ENCODE data around the gene LRRC1.
"Not testable (repeated sequence)": the region's sequence is repeated elsewhere in the genome, so short reads cannot be mapped to it uniquely, and the experiment has no call there.

LRRC1 gene

GRCh38 chr6:53768636-53769035, 26.2 kb upstream of the LRRC1 start:
- TF ChIP-seq CTCF (IDR thresholded peaks at IDR 0.05; ENCODE audit: low read length, missing control alignments) = no peak
- DNase-seq (ENCODE audit: low read depth) = no peak
- H3K4me3 ChIP-seq (replicated peaks; ENCODE audit: low read depth, low read length) = no peak overlapping the region

GRCh38 chr6:53770780-53771249, 24.0 kb upstream of the LRRC1 start:
- TF ChIP-seq CTCF (IDR thresholded peaks at IDR 0.05; ENCODE audit: low read length, missing control alignments) = no peak
- no peak for DNase-seq (ENCODE audit: low read depth)
- no peak overlapping the region for H3K4me3 ChIP-seq (replicated peaks; ENCODE audit: low read depth, low read length)

- TF ChIP-seq CTCF (IDR thresholded peaks at IDR 0.05; ENCODE audit: low read length, missing control alignments) = no peak
- no peak for DNase-seq (ENCODE audit: low read depth)
- no peak overlapping the region for H3K4me3 ChIP-seq (replicated peaks; ENCODE audit: low read depth, low read length)
Observed at GRCh38 chr6:53771785-53772624, 22.8 kb upstream of the LRRC1 start.

- DNase-seq (ENCODE audit: low read depth) = no peak
- no peak overlapping the region for H3K4me3 ChIP-seq (replicated peaks; ENCODE audit: low read depth, low read length)
- TF ChIP-seq CTCF (IDR thresholded peaks at IDR 0.05; ENCODE audit: low read length, missing control alignments) = no peak
Observed at GRCh38 chr6:53773044-53773696, 21.6 kb upstream of the LRRC1 start.

- not testable (repeated sequence) for H3K4me3 ChIP-seq (replicated peaks; ENCODE audit: low read depth, low read length); DNase-seq (ENCODE audit: low read depth)
Observed at GRCh38 chr6:53776152-53776551, 18.7 kb upstream of the LRRC1 start.

GRCh38 chr6:53784991-53785390, 9.8 kb upstream of the LRRC1 start:
- not testable (repeated sequence) for H3K4me3 ChIP-seq (replicated peaks; ENCODE audit: low read depth, low read length); DNase-seq (ENCODE audit: low read depth)

- TF ChIP-seq CTCF (IDR thresholded peaks at IDR 0.05; ENCODE audit: low read length, missing control alignments) = no peak
- no peak overlapping the region for H3K4me3 ChIP-seq (replicated peaks; ENCODE audit: low read depth, low read length)
- DNase-seq (ENCODE audit: low read depth) = no peak
Observed at GRCh38 chr6:53786832-53787231, 8.0 kb upstream of the LRRC1 start.

GRCh38 chr6:53790886-53791285, 3.9 kb upstream of the LRRC1 start:
- TF ChIP-seq CTCF (IDR thresholded peaks at IDR 0.05; ENCODE audit: low read length, missing control alignments) = no peak
- H3K4me3 ChIP-seq (replicated peaks; ENCODE audit: low read depth, low read length) = no peak overlapping the region
- DNase-seq (ENCODE audit: low read depth) = no peak
